ENCODE results near the gene TNS1. TPM values are rescaled to one million over a fixed set of nuclear protein-coding genes. Genes with fewer than 3 reads are reported as not detected.

TNS1 gene
- polyA plus RNA-seq, 1 experiment: 19.7 TPM

DNA sequence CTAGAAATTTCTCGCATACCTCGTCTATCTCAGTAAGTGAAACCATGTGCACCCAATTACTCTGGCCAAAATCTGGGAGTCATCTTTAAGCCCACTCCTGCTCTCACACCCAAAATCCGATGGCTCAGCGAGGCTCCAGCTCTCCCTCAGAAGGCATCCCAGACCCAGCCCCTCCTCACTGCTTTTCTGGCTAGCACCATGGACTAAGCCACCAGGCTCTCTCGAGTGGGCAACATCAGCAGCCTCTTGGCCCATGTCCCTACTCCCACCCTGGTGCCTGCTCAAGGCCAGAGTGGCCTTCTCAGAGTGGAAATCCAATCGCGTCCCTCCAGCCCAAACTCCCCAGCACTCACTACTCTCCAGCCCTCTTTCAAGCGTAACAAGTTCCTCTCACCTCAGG, 27.2 kb downstream of the TNS1 start:
- DNase-seq (ENCODE audit: low read depth, low spot score): no peak
- no peak overlapping the region for H3K27ac ChIP-seq (ENCODE audit: low read depth, low read length)
- POLR2A ChIA-PET: interaction anchor here (0.6 to 0.7 kb wide), 2 partner anchors 9 kb away, joined by 3 to 4 read pairs; no protein-coding TSS in a partner anchor
- no peaks in the 10 kb centered on the region for H3K27me3 ChIP-seq (ENCODE audit: control insufficient read depth, insufficient read depth, low read length)
- no peak overlapping the region for H3K4me3 ChIP-seq (ENCODE audit: low read depth, low read length)
- no peak for TF ChIP-seq CTCF (IDR thresholded peaks at IDR 0.05; ENCODE audit: low read depth, low read length)
- CTCF ChIA-PET: interaction anchor here (1.0 kb wide), 2 partner anchors 14 to 76 kb away, joined by 3 to 10 read pairs; no protein-coding TSS in a partner anchor
- no peaks in the 10 kb centered on the region for H3K9me3 ChIP-seq (ENCODE audit: control insufficient read depth, insufficient read depth, low read length)

DNA sequence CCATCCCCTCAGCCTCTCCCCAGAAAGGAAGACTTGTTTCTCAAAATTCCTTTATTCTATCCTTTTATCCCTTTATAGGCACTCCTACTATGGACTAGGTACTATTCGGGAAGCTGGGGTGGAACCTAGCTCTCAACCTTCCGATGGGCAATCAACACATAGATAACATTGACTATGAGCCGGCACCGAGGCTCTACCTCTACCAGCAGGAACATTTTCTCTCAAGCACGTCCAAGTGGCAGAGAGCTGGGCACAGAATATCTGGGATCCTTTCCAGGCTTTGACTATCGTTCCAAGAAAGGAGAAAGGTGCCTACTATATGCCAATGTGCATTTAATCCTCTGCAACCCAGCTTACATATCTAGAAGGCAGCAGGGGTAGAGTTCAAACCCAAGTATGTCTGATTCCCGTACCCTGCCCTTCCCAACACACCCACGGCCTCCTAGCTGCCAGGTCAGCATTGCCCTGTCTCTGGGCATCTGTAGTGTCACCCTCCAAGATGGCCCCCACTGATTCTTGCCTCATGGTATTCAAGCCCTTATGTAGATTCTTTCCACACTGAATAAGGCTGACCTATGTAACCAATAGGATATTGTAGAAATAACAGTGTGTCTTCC, 28.3 kb downstream of the TNS1 start:
- CTCF ChIA-PET: interaction anchor here (0.9 to 1.0 kb wide), 3 partner anchors 15 to 87 kb away, joined by 3 to 10 read pairs (median 3); no protein-coding TSS in a partner anchor
- POLR2A ChIA-PET: interaction anchor here (0.8 kb wide), 1 partner anchor 9 kb away, joined by 3 read pairs; no protein-coding TSS in a partner anchor
- no peak overlapping the region for H3K4me3 ChIP-seq (ENCODE audit: low read depth, low read length)

GRCh38 chr2:217973008-217973787, 29.6 kb downstream of the TNS1 start:
- ChIA-PET POLR2A (no interaction called here), CTCF (interaction anchor here (1.4 to 2.0 kb wide), 3 partner anchors 21 to 188 kb away, joined by 4 to 10 read pairs (median 7); no protein-coding TSS in a partner anchor)
- Histone ChIP-seq H3K27ac (ENCODE audit: low read depth, low read length) (no peak overlapping the region), H3K9me3 (ENCODE audit: control insufficient read depth, insufficient read depth, low read length) (0 out of 2 replicates have a peak, but pooled peaks cover 3% of the 10 kb centered on the region), H3K4me3 (ENCODE audit: low read depth, low read length) (no peak overlapping the region), H3K27me3 (ENCODE audit: control insufficient read depth, insufficient read depth, low read length) (no peaks in the 10 kb centered on the region)
- no peak for DNase-seq (ENCODE audit: low read depth, low spot score)
- no peak for TF ChIP-seq CTCF (IDR thresholded peaks at IDR 0.05; ENCODE audit: low read depth, low read length)

More for the DNA sequence above, 28.3 kb downstream of the TNS1 start:
- Histone ChIP-seq H3K9me3 (ENCODE audit: control insufficient read depth, insufficient read depth, low read length) (0 out of 2 replicates have a peak, but pooled peaks cover 3% of the 10 kb centered on the region), H3K27ac (ENCODE audit: low read depth, low read length) (no peak overlapping the region), H3K27me3 (ENCODE audit: control insufficient read depth, insufficient read depth, low read length) (no peaks in the 10 kb centered on the region)
- DNase-seq (ENCODE audit: low read depth, low spot score): no peak
- TF ChIP-seq CTCF (IDR thresholded peaks at IDR 0.05; ENCODE audit: low read depth, low read length): no peak

GRCh38 chr2:217972490-217972889, 30.3 kb downstream of the TNS1 start:
- CTCF ChIA-PET: interaction anchor here (1.0 to 2.0 kb wide), 5 partner anchors 17 to 187 kb away, joined by 3 to 10 read pairs (median 5); no protein-coding TSS in a partner anchor
- TF ChIP-seq CTCF (IDR thresholded peaks at IDR 0.05; ENCODE audit: low read depth, low read length): no peak
- no peak for DNase-seq (ENCODE audit: low read depth, low spot score)
- Histone ChIP-seq H3K27ac (ENCODE audit: low read depth, low read length) (no peak overlapping the region), H3K27me3 (ENCODE audit: control insufficient read depth, insufficient read depth, low read length) (no peaks in the 10 kb centered on the region), H3K4me3 (ENCODE audit: low read depth, low read length) (no peak overlapping the region), H3K9me3 (ENCODE audit: control insufficient read depth, insufficient read depth, low read length) (0 out of 2 replicates have a peak, but pooled peaks cover 3% of the 10 kb centered on the region)
- POLR2A ChIA-PET: interaction anchor here (0.7 kb wide), 1 partner anchor 10 kb away, joined by 4 read pairs; no protein-coding TSS in a partner anchor

Measured in AG04450 (cell line).